ENCODE data around the gene MAGI2.

DNA sequence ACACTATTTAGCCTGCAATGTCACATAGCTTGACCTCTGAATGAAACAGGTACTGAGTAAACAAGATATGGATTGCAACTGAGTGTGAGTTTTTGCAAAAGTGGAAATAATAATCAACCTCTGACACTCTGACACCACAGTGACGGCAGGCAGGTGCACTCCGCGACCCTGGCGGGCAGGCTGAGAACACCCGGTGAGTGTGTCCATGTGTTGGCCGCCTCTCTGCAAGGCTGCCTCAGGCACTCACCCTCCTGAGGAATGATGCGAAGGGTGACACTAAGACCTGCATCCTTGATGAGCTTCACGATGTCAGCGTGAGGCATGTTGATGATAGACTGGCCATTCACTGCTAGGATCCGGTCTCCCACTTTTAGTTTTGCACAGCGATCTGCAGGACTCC, 1318.7 kb downstream of the MAGI2 start:
- TF ChIP-seq, protein P1, sequence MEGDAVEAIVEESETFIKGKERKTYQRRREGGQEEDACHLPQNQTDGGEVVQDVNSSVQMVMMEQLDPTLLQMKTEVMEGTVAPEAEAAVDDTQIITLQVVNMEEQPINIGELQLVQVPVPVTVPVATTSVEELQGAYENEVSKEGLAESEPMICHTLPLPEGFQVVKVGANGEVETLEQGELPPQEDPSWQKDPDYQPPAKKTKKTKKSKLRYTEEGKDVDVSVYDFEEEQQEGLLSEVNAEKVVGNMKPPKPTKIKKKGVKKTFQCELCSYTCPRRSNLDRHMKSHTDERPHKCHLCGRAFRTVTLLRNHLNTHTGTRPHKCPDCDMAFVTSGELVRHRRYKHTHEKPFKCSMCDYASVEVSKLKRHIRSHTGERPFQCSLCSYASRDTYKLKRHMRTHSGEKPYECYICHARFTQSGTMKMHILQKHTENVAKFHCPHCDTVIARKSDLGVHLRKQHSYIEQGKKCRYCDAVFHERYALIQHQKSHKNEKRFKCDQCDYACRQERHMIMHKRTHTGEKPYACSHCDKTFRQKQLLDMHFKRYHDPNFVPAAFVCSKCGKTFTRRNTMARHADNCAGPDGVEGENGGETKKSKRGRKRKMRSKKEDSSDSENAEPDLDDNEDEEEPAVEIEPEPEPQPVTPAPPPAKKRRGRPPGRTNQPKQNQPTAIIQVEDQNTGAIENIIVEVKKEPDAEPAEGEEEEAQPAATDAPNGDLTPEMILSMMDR (IDR thresholded peaks at IDR 0.05; ENCODE audit: insufficient read depth, low read length, poor library complexity, severe bottlenecking) = no peak
- TF ChIP-seq EZH2phosphoT487 (conservative IDR thresholded peaks at IDR 0.05; ENCODE audit: low read length) = no peak
